GM19438 (cell line): ENCODE results near the gene CD22.

ENCODE experiments used
- ATAC-seq: cut with Tn5 transposase; IDR thresholded peaks from one replicate; pipeline ENCODE4 v1.9.1; 2021; ENCODE audit warnings: low read depth; ENCODE audit not compliant: unreplicated experiment

Gene CD22

GRCh38 chr19:35379992-35380391 lies 51.0 kb downstream of the CD22 start:
- ATAC-seq = no peak

GRCh38 chr19:35380450-35381124 lies 51.6 kb downstream of the CD22 start:
- ATAC-seq = no peak

GRCh38 chr19:35381318-35381717 lies 52.3 kb downstream of the CD22 start:
- no peak for ATAC-seq

GRCh38 chr19:35381926-35382325 lies 52.9 kb downstream of the CD22 start:
- no peak for ATAC-seq

GRCh38 chr19:35383536-35383935 lies 54.5 kb downstream of the CD22 start:
- ATAC-seq = no peak

- no peak for ATAC-seq
Observed at GRCh38 chr19:35388277-35389054, 59.5 kb downstream of the CD22 start.

GRCh38 chr19:35389192-35389861 lies 60.3 kb downstream of the CD22 start:
- no peak for ATAC-seq

- ATAC-seq = no peak
Observed at GRCh38 chr19:35392742-35393715, 64.0 kb downstream of the CD22 start.

- ATAC-seq = no peak
Observed at GRCh38 chr19:35395382-35396199, 66.6 kb downstream of the CD22 start.

- no peak for ATAC-seq
Observed at GRCh38 chr19:35396240-35396885, 67.4 kb downstream of the CD22 start.
